Epithelial cell of esophagus (primary cell): Measurements from ENCODE around the gene ZP1.

Source experiments
- DNase-seq: peaks from one replicate; pipeline ENCODE4 v3.0.0; 2010; ENCODE audit warnings: low read depth
- H3K4me3 ChIP-seq: 2 replicates; pipeline ENCODE4 v1.5.1; 2011; ENCODE audit warnings: mild to moderate bottlenecking, low read length, control low read depth
- CTCF ChIP-seq: IDR thresholded peaks from 2 replicates; pipeline ENCODE4 v1.5.1; 2011; ENCODE audit warnings: low read depth, mild to moderate bottlenecking, low read length, control low read depth, inconsistent platforms; ENCODE audit not compliant: insufficient read depth; ENCODE audit errors: missing control alignments

Gene ZP1

GRCh38 chr11:60830478-60831142, 36.7 kb upstream of the ZP1 start:
- TF ChIP-seq CTCF = no peak
- DNase-seq = peak; percentile 91
- H3K4me3 ChIP-seq = peak overlapping the region; percentile 4

DNA sequence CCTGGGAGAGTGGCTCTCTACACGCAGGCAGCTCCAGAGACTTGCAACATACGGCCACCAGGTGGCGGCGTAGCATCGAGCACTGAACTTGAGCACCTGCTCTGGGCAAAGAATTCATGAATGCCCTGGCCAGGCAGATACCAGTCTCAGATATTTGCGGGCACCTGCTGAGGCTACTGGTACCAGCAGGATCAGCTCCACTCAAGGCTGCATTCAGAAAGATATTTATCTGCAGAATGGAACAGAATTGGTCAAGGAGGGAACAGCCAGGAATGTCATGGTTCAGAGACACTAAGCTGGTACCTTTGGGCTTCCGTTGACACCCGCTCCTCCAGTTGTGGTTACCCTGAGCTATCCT, 36.2 kb upstream of the ZP1 start:
- TF ChIP-seq CTCF = peak; percentile 96
- peak overlapping the region; percentile 4 for H3K4me3 ChIP-seq
- peak; percentile 86 for DNase-seq

DNA sequence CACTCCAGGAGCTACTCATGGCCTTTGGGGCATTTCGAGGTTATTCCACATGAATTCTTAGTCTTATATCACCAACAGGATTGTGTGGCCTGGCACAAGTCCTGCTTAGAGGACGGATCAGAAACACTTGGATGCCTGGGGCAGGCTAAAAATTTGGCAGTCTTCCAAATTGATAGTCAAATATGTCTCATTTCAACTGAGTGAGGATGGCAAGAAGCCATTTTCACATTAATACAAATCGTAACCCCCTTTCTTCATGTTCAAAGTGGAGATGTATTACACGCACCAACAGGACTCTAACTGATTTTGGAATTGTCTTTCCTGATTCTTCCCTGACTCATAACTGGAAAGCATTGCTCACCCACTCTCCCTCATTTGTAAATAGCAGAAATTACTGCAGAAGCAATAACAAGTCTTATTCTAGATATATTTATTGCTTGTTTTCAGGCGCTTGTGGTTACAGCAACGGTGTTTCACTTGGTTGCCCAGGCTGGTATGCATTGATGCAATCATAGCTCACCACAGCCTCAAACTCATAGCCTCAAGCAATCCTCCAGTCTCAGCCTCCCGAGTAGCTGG, 35.8 kb upstream of the ZP1 start:
- DNase-seq = peak; percentile 74
- no peak overlapping the region for H3K4me3 ChIP-seq
- no peak for TF ChIP-seq CTCF

DNA sequence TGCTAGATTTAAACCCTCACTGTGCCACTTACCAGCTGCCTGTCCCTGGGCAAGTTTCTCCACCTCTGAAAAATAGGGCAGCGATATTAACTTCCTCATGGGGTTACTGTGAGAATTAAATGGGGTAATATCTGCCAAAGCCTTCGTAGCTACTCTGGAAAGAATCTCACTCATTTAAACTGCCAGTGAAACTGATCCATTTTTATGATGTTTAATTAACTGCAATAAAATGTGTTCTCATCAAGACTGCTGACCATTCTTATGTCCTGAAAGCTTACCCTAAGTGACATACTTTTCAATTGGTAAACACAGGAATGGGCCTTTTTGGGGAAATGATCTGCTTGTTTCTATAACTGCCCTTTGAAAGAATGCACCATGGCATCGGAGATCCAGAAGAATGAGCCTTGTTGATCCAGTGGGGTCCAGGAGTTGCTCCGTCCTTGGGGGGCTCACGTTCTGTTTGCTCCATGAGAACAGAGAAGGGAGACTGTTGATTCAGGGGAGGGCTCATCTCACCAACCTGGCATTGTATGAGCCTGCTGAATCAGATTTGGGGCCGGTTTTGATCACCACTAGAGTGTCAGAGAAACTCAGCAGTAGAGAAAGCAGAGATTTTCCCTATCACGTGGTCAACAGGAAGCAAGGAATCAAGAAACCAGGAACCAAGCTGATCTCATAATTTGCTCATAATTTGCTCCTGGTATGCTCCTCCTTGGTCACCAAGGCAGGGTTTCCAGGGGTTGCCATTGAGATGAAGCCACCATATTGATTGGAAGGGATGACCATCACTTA, 32.4 kb upstream of the ZP1 start:
- TF ChIP-seq CTCF = no peak
- DNase-seq = peak; percentile 43
- no peak overlapping the region for H3K4me3 ChIP-seq

DNA sequence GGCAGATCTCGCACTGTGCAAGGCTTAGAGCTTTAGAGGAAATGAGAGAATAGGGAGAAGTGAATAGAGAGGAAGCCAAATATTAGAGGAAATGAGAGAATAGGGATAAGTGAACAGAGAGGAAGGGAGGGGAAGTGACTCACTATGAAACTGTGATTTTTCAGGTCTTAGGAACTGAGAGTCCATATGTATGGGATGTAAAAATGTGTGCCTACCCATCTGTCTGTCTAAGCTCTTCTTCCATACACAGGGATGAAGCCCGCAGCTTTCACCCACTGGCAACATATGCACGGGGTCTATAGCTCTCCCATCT, 31.9 kb upstream of the ZP1 start:
- H3K4me3 ChIP-seq = no peak overlapping the region
- no peak for TF ChIP-seq CTCF
- peak; percentile 53 for DNase-seq

GRCh38 chr11:60836866-60837515, 30.4 kb upstream of the ZP1 start:
- TF ChIP-seq CTCF = no peak
- no peak for DNase-seq
- H3K4me3 ChIP-seq = no peak overlapping the region
